ENCODE results near the gene FN3K.

DNA sequence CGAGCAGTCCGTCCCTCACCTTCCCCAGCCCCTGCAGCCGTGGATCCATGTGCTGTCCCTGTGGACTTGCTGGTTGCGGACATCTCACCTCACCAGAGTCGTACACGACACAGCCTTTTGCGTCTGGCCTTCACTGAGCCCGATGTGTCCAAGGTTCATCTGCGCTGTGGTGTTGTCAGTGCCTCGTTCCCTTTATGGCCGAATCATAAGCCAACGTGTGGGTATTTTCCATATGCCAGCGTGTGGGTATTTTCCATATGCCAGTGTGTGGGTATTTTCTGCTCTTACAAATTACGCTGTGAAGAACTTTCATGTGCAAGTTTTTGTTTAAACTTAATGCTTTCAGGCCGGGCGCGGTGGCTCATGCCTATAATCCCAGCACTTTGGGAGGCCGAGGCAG, 48.1 kb downstream of the FN3K start:
- TF ChIP-seq, protein P1, sequence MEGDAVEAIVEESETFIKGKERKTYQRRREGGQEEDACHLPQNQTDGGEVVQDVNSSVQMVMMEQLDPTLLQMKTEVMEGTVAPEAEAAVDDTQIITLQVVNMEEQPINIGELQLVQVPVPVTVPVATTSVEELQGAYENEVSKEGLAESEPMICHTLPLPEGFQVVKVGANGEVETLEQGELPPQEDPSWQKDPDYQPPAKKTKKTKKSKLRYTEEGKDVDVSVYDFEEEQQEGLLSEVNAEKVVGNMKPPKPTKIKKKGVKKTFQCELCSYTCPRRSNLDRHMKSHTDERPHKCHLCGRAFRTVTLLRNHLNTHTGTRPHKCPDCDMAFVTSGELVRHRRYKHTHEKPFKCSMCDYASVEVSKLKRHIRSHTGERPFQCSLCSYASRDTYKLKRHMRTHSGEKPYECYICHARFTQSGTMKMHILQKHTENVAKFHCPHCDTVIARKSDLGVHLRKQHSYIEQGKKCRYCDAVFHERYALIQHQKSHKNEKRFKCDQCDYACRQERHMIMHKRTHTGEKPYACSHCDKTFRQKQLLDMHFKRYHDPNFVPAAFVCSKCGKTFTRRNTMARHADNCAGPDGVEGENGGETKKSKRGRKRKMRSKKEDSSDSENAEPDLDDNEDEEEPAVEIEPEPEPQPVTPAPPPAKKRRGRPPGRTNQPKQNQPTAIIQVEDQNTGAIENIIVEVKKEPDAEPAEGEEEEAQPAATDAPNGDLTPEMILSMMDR (IDR thresholded peaks at IDR 0.05) = no peak
- TF ChIP-seq, protein P2, sequence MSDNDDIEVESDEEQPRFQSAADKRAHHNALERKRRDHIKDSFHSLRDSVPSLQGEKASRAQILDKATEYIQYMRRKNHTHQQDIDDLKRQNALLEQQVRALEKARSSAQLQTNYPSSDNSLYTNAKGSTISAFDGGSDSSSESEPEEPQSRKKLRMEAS (IDR thresholded peaks at IDR 0.05) = no peak
- TF ChIP-seq ZFP36 (IDR thresholded peaks at IDR 0.05; ENCODE audit: borderline replicate concordance, partially characterized antibody) (no peak), POLR2A (IDR thresholded peaks at IDR 0.05; ENCODE audit: low read length) (no peak), EP300 (IDR thresholded peaks at IDR 0.05) (no peak), ZNF302 (CRISPR knock-in tag; IDR thresholded peaks at IDR 0.05) (no peak), TP53 (CRISPR knock-in tag; IDR thresholded peaks at IDR 0.05) (no peak)
- TF ChIP-seq, protein P3, sequence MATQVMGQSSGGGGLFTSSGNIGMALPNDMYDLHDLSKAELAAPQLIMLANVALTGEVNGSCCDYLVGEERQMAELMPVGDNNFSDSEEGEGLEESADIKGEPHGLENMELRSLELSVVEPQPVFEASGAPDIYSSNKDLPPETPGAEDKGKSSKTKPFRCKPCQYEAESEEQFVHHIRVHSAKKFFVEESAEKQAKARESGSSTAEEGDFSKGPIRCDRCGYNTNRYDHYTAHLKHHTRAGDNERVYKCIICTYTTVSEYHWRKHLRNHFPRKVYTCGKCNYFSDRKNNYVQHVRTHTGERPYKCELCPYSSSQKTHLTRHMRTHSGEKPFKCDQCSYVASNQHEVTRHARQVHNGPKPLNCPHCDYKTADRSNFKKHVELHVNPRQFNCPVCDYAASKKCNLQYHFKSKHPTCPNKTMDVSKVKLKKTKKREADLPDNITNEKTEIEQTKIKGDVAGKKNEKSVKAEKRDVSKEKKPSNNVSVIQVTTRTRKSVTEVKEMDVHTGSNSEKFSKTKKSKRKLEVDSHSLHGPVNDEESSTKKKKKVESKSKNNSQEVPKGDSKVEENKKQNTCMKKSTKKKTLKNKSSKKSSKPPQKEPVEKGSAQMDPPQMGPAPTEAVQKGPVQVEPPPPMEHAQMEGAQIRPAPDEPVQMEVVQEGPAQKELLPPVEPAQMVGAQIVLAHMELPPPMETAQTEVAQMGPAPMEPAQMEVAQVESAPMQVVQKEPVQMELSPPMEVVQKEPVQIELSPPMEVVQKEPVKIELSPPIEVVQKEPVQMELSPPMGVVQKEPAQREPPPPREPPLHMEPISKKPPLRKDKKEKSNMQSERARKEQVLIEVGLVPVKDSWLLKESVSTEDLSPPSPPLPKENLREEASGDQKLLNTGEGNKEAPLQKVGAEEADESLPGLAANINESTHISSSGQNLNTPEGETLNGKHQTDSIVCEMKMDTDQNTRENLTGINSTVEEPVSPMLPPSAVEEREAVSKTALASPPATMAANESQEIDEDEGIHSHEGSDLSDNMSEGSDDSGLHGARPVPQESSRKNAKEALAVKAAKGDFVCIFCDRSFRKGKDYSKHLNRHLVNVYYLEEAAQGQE (IDR thresholded peaks at IDR 0.05) = no peak
- TF ChIP-seq, protein P4, sequence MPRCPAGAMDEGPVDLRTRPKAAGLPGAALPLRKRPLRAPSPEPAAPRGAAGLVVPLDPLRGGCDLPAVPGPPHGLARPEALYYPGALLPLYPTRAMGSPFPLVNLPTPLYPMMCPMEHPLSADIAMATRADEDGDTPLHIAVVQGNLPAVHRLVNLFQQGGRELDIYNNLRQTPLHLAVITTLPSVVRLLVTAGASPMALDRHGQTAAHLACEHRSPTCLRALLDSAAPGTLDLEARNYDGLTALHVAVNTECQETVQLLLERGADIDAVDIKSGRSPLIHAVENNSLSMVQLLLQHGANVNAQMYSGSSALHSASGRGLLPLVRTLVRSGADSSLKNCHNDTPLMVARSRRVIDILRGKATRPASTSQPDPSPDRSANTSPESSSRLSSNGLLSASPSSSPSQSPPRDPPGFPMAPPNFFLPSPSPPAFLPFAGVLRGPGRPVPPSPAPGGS (IDR thresholded peaks at IDR 0.05) = no peak
- TF ChIP-seq, protein P5, sequence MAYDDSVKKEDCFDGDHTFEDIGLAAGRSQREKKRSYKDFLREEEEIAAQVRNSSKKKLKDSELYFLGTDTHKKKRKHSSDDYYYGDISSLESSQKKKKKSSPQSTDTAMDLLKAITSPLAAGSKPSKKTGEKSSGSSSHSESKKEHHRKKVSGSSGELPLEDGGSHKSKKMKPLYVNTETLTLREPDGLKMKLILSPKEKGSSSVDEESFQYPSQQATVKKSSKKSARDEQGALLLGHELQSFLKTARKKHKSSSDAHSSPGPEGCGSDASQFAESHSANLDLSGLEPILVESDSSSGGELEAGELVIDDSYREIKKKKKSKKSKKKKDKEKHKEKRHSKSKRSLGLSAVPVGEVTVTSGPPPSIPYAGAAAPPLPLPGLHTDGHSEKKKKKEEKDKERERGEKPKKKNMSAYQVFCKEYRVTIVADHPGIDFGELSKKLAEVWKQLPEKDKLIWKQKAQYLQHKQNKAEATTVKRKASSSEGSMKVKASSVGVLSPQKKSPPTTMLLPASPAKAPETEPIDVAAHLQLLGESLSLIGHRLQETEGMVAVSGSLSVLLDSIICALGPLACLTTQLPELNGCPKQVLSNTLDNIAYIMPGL (CRISPR knock-in tag; IDR thresholded peaks at IDR 0.05; ENCODE audit: borderline replicate concordance) = no peak
- TF ChIP-seq, protein P6, sequence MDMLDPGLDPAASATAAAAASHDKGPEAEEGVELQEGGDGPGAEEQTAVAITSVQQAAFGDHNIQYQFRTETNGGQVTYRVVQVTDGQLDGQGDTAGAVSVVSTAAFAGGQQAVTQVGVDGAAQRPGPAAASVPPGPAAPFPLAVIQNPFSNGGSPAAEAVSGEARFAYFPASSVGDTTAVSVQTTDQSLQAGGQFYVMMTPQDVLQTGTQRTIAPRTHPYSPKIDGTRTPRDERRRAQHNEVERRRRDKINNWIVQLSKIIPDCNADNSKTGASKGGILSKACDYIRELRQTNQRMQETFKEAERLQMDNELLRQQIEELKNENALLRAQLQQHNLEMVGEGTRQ (IDR thresholded peaks at IDR 0.05) = no peak
